GM12878 (cell line): ENCODE results near the gene FDXR. TPM values are rescaled to one million over a fixed set of nuclear protein-coding genes. Genes with fewer than 3 reads are reported as not detected.

Experiments used
- ATAC-seq: fragments of 200-7000 bp; cut with Tn5 transposase; 3 replicates; pipeline ENCODE4 v1.9.1; 2020; ENCODE audit warnings: mild to moderate bottlenecking, moderate library complexity
- BruUV-seq: library from RNA; stranded (reverse); fragments of 400-500 nt; replicated peaks from 2 replicates; lab custom pipeline; 2021; lab: Mats Ljungman, UMichigan
- CTCF ChIA-PET: fragments of 300-600 bp; sonication (Branson Sonifier 250); formaldehyde crosslinking; extraction: SDS; loops from one replicate; lab custom pipeline; 2021; ENCODE audit warnings: inconsistent platforms; lab: Yijun Ruan, JAX
- POLR2A ChIA-PET: fragments of 350-600 bp; formaldehyde crosslinking; extraction: SDS; loops from one replicate; lab custom pipeline; 2021; ENCODE audit warnings: inconsistent platforms; lab: Charles Lee
- RAD21 ChIA-PET: fragments of 300-600 bp; sonication (Branson Sonifier 250); formaldehyde crosslinking; loops from one replicate; lab custom pipeline; 2023; ENCODE audit warnings: antibody characterized with exemption; ENCODE audit not compliant: unreplicated experiment; lab: Charles Lee
- SMC1A ChIA-PET: fragments of 300-600 bp; sonication (Branson Sonifier 250); formaldehyde crosslinking; loops from one replicate; lab custom pipeline; 2023; ENCODE audit not compliant: unreplicated experiment, uncharacterized antibody; lab: Charles Lee
- DNase-seq: peaks from one replicate; pipeline ENCODE4 v3.0.0-alpha.2; 2011; ENCODE audit warnings: low read depth, low spot score
- FAIRE-seq: peaks from 3 replicates; lab custom pipeline; 2011; peaks lifted over from hg19 to GRCh38; lab: Jason Lieb, UNC
- H2AFZ ChIP-seq: 2 replicates; pipeline ENCODE4 v1.6.0; 2011; ENCODE audit warnings: low read depth, low read length, control low read depth; ENCODE audit not compliant: control insufficient read depth
- H3K27ac ChIP-seq: 2 replicates; pipeline ENCODE4 v1.5.1; 2011; ENCODE audit warnings: control low read depth; ENCODE audit not compliant: control insufficient read depth, insufficient read depth
- H3K27me3 ChIP-seq, 2 experiments: replicated peaks in 1 of 2; 2 replicates each; pipeline versions ENCODE4 v1.6.0 to v1.6.1; 2011; ENCODE audit warnings: low read length in 1 of 2; ENCODE audit not compliant: control insufficient read depth in 2 of 2, insufficient read depth in 2 of 2
- H3K36me3 ChIP-seq, 2 experiments: 2 replicates each; pipeline ENCODE4 v1.5.1; 2011; ENCODE audit warnings: low read length in 1 of 2; ENCODE audit not compliant: control insufficient read depth in 2 of 2, insufficient read depth in 2 of 2
- H3K4me1 ChIP-seq: 2 replicates; pipeline ENCODE4 v1.6.1; 2011; ENCODE audit warnings: mild to moderate bottlenecking, low read length, moderate library complexity, mixed read lengths; ENCODE audit not compliant: control insufficient read depth, insufficient read depth
- H3K4me2 ChIP-seq: 2 replicates; pipeline ENCODE4 v1.6.0; 2011; ENCODE audit warnings: control low read depth; ENCODE audit not compliant: control insufficient read depth, insufficient read depth
- H3K4me3 ChIP-seq: fragments of 200-600 bp; sonication (generic); 2 replicates; pipeline ENCODE4 v1.5.1; 2016
- H3K79me2 ChIP-seq: 2 replicates; pipeline ENCODE4 v1.6.0; 2011; ENCODE audit warnings: low read length; ENCODE audit not compliant: control insufficient read depth, insufficient read depth
- H3K9ac ChIP-seq: 2 replicates; pipeline ENCODE4 v1.8.0; 2011; ENCODE audit warnings: low read length, control low read depth, mixed read lengths; ENCODE audit not compliant: control insufficient read depth, insufficient read depth
- H3K9me3 ChIP-seq: replicated peaks from 3 replicates; pipeline ENCODE4 v1.5.1; 2011; ENCODE audit warnings: mild to moderate bottlenecking, low read length; ENCODE audit not compliant: control insufficient read depth, insufficient read depth
- H4K20me1 ChIP-seq: 2 replicates; pipeline ENCODE4 v1.6.0; 2011; ENCODE audit not compliant: control insufficient read depth, insufficient read depth
- HDGF ChIP-seq: fragments of 450-650 bp; IDR thresholded peaks from 2 replicates; pipeline ENCODE4 v1.6.1; 2016; ENCODE audit warnings: antibody characterized with exemption
- IKZF1 ChIP-seq: fragments of 450-650 bp; conservative IDR thresholded peaks from 2 replicates; pipeline ENCODE4 v1.6.1; 2017; ENCODE audit warnings: antibody characterized with exemption, mild to moderate bottlenecking
- PAX5 ChIP-seq: IDR thresholded peaks from 2 replicates; pipeline ENCODE4 v1.6.1; 2011; ENCODE audit warnings: low read depth, low read length, borderline replicate concordance
- POLR2AphosphoS5 ChIP-seq: IDR thresholded peaks from 2 replicates; pipeline ENCODE4 v1.6.1; 2011; ENCODE audit warnings: mild to moderate bottlenecking, low read length, inconsistent platforms
- SPI1 ChIP-seq: IDR thresholded peaks from 2 replicates; pipeline ENCODE4 v1.6.1; 2011; ENCODE audit warnings: low read depth, mild to moderate bottlenecking, low read length, moderate library complexity, borderline replicate concordance; ENCODE audit not compliant: insufficient read depth
- TCF7 ChIP-seq: IDR thresholded peaks from 2 replicates; pipeline ENCODE4 v1.6.1; 2014; ENCODE audit warnings: antibody characterized with exemption, borderline replicate concordance
- WGBS: methylation state at CpG from one replicate; pipeline ENCODE4 v1.1.6; 2016; ENCODE audit warnings: low lambda C conversion rate; ENCODE audit not compliant: insufficient replicate concordance, insufficient coverage; ENCODE audit errors: missing lambda C conversion rate; 5-methylcytosine and 5-hydroxymethylcytosine counted together
- in situ Hi-C: fragments of 300-500 bp; cut with MboI; formaldehyde crosslinking; loops from 9 replicates; pipeline ENCODE4 v1.14.3; 2018; ENCODE audit warnings: mixed read lengths
- intact Hi-C: fragments of 100-400 bp; cut with micrococcal nuclease; formaldehyde crosslinking; loops from one replicate; pipeline ENCODE4 v1.14.2; 2022; ENCODE audit not compliant: unreplicated experiment
- polyA plus RNA-seq, 11 experiments: library from polyadenylated mRNA; depleted of rRNA in 4 of 11; unstranded in 6 of 11; stranded (reverse) in 5 of 11; fragments of >200 nt; fragmentation: Nextera tagmentation in 4 of 11; fragmentation: Illumina TruSeq in 1 of 11; extraction: Ambion mirVana in 4 of 11; extraction: Trizol in 1 of 11; gene quantifications; 1 replicate in 1 of 11; 2 replicates in 10 of 11; pipeline versions ENCODE4 v1.2.1 to v1.2.3, GENCODE V29; 2011 to 2016; ENCODE audit warnings: inconsistent platforms in 2 of 11, missing spikeins in 2 of 11, low read depth in 1 of 11
- total RNA-seq, 4 experiments: library from RNA; depleted of rRNA in 3 of 4; stranded (reverse); fragments of >200 nt in 3 of 4; fragmentation: Illumina TruSeq in 1 of 4; extraction: Trizol in 1 of 4; gene quantifications; 2 replicates each; pipeline versions ENCODE4 v1.2.1 to v1.2.3, GENCODE V29; 2013 to 2021

The FDXR gene
- total and polyA plus RNA-seq, 10 of the 15 experiments (the other 5 are each of a cell fraction or from before 2014, with no cell fraction given) = 0.85 to 162 (median 48.2) TPM

DNA sequence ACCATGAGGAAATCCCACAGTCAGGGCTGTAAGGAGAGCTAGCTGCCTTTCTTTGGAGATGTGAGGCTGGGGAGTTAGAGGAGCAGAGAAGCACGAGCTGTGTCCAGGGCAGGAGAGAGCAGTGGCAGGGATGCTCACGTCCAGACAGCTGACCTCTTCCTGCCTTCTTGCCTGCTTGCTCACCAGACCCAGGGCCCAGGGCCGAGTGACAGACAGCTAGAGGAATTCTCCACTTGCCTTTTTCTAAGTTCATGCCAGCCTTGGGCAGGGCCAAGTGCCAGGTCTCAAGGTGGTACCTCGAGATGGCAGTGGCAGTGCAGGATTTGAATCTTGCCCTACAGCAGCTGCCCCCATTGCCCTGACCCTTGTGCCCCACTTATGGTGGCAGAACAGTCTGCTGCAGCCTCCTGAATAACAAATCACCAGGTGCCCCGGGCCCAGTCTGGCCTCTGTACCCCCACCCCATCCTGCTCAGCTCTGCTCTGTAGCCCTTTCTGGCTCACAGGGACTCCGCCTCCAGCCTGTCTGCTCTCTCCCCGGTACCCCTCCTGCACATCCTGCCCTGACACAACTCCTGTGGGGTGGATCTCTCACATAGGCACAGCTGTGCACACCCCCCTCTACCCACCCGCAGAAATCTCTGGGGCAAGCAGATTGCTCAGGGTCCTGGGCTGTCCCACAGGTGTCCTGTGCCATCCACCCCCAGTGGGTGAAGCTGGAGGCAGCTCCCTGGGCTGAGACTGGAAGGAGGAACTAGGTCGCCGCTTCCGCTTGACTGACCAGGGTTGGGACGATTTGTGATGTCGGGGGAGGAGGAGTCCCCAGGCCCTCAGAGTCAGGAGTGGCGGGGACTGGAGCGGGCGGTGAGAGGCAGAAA, 39.1 kb downstream of the FDXR start:
- Histone ChIP-seq H3K4me1 (peaks cover 12% of the 10 kb centered on the region; the same call in 1 of the 2 replicates), H4K20me1 (no peaks in the 10 kb centered on the region), H3K27ac (no peak overlapping the region), H3K9me3 (no peaks in the 10 kb centered on the region), H3K27me3 (no peaks in the 10 kb centered on the region), H3K4me2 (no peak overlapping the region), H2AFZ (no peak overlapping the region), H3K4me3 (no peak overlapping the region), H3K79me2 (no peaks in the 10 kb centered on the region), H3K36me3 (peaks cover 0 to 3% of the 10 kb centered on the region in 2 experiments; a peak in 1 of 4 replicates), H3K9ac (no peak overlapping the region)
- in situ Hi-C loops (no loop called here), intact Hi-C loops (no loop called here)
- TF ChIP-seq POLR2AphosphoS5 (no peak), IKZF1 (peak; percentile 25; the same call in 1 of the 2 replicates), TCF7 (no peak), SPI1 (peak; percentile 41; the same call in 1 of the 2 replicates), PAX5 (peak; percentile 53; the same call in 1 of the 2 replicates), HDGF (peak; percentile 42; the same call in 1 of the 2 replicates)
- ChIA-PET CTCF (interaction anchor here (0.8 to 2.4 kb wide), 8 partner anchors 10 to 127 kb away, joined by 3 to 11 read pairs (median 4); no protein-coding TSS in a partner anchor), SMC1A (no interaction called here), RAD21 (no interaction called here), POLR2A (interaction anchor here (1.2 kb wide), 1 partner anchor 39 kb away, joined by 3 read pairs; the partner anchor contains the start of gene FDXR)
- DNase-seq (no peak), FAIRE-seq (no peak), ATAC-seq (peak; percentile 94)
- WGBS = 30% methylated on average over 13 of the region's 16 CpGs
- BruUV-seq = no TSS peak
